ENCODE measurements around the gene NKAIN1. TPM values are rescaled to one million over a fixed set of nuclear protein-coding genes. Genes with fewer than 3 reads are reported as not detected.
"Not testable (repeated sequence)": the region's sequence is repeated elsewhere in the genome, so short reads cannot be mapped to it uniquely, and the experiment has no call there.

Gene NKAIN1
- total RNA-seq, result 0.32 TPM in 1 of 2 replicates, not detected in the other

GRCh38 chr1:31239653-31240241 is at the start of gene NKAIN1:
Gene NKAIN1, minus strand, starts transcription at chr1:31239887. Its CDS starts 340 bp downstream, at chr1:31239547.
- no peak for DNase-seq (ENCODE audit: low read depth, low spot score)

- DNase-seq (ENCODE audit: low read depth, low spot score), result no peak
Measured at GRCh38 chr1:31289021-31289420, 49.3 kb upstream of the NKAIN1 start.

DNA sequence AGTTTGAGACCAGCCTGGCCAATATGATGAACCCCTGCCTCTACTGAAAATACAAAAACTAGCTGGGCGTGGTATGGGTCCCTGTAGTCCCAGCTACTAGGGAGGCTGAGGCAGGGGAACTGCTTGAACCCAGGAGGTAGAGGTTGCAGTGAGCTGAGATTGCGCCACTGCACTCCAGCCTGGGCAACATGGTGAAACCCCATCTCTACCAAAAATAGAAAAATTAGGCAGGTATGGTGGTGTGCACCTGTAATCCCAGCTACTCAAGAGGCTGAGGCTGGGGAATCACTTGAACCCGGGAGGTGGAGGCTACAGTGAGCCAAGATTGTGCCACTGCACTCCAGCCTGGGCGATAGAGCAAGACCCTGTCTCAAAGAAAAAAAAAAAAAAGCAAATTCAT is 48.1 kb upstream of the NKAIN1 start:
- not testable (repeated sequence) for DNase-seq (ENCODE audit: low read depth, low spot score)

DNA sequence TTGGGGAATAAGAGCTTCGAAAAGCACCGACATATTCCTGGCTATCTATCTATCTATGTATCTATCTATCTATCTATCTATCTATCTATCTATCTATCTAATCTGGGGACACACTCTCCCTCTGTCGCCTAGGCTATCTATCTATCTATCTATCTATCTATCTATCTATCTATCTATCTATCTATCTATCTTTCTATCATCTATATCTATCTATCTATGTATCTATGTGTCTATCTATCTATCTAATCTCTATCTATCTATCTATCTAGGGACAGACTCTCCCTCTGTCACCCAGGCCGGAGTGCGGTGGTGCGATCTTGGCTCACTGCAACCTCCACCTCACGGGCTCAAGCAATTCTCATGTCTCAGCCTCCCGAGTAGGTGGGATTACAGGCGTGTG is 42.7 kb upstream of the NKAIN1 start:
- not testable (repeated sequence) for DNase-seq (ENCODE audit: low read depth, low spot score)

GRCh38 chr1:31273619-31274018 is 33.9 kb upstream of the NKAIN1 start:
- no peak for DNase-seq (ENCODE audit: low read depth, low spot score)

- peak; percentile 51 for DNase-seq (ENCODE audit: low read depth, low spot score)
Measured at GRCh38 chr1:31272369-31272768, 32.7 kb upstream of the NKAIN1 start.

- no peak for DNase-seq (ENCODE audit: low read depth, low spot score)
Measured at GRCh38 chr1:31266547-31266946, 26.9 kb upstream of the NKAIN1 start.

- DNase-seq (ENCODE audit: low read depth, low spot score), result no peak
Measured at GRCh38 chr1:31264790-31265386, 25.2 kb upstream of the NKAIN1 start.

DNA sequence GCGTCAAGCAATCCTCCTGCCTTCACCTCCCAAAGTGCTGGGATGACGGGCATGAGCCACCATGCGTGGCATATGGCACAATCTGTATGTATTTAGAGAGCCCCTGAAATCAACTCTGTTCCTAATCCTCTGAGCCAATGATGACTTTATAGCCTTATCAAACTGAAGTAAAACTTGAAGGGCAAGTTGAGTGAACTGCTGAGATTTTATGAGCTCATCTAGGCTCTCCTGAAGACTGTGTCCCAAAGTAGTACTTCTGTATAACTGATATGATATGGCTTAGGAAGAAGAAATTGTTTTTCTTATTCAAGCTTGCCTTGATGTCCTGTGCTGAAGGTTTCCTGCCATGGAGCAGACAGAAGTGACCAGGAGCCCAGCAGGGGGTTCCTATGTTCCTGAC is 23.7 kb upstream of the NKAIN1 start:
- DNase-seq (ENCODE audit: low read depth, low spot score), result no peak

DNA sequence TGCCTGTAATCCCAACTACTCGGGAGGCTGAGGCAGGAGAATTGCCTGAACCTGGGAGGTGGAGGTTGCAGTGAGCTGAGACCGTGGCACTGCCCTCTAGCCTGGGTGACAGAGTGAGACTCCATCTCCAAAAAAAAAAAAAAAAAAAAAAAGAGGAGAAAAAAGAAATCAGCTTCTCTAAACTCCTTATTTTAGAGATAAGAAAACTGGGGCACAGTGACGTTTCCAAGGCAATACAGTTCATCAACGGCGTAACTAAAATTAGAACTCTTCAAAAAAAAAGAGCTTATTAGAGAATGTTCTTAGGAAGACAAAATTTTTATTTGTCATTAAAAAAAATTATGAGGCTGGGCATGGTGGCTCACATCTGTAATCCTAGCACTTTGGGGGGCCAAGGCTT is 22.7 kb upstream of the NKAIN1 start:
- DNase-seq (ENCODE audit: low read depth, low spot score), result not testable (repeated sequence)

DNA sequence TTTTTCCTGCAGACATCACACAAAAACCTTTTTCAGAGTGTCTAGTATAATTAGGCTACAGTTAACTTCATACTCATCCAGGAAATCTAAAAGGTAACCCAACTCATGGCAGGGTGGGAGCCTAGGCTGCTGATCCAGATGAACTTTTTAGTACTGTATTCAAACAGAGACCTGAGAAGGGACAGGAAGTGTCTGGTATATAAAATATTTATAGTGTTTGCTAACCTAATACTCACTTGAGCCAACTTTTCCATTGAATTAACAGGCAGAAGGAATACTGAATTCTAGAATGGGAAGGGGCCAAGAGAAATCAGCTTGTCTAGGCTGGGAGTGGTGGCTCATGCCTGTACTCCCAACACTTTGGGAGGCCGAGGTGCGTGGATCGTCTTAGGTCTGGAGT is 22.2 kb upstream of the NKAIN1 start:
- DNase-seq (ENCODE audit: low read depth, low spot score), result no peak

DNA sequence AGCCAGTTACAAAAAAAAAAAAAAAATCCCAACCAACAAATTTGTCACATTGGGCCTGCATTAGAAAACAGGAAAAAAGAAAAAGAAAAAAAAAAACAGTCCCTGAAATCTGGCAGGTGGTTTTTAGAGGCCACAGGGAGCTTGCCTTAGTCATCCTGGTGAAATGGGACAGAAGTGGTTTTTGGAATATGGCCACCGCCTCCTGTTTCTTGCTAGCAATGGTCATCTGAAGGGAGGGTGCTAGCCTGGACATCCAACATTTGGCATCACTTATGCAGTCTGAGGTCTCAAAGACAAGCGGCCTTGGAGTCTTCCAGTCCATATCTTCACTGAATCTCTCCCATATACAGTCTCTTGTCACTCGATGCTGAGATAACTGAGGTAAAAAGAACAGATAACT is 20.1 kb upstream of the NKAIN1 start:
- no peak for DNase-seq (ENCODE audit: low read depth, low spot score)

GRCh38 chr1:31258581-31258980 is 18.9 kb upstream of the NKAIN1 start:
- no peak for DNase-seq (ENCODE audit: low read depth, low spot score)

GRCh38 chr1:31257213-31257612 is 17.5 kb upstream of the NKAIN1 start:
- no peak for DNase-seq (ENCODE audit: low read depth, low spot score)

- DNase-seq (ENCODE audit: low read depth, low spot score), result no peak
Measured at GRCh38 chr1:31249854-31250253, 10.2 kb upstream of the NKAIN1 start.

GRCh38 chr1:31248276-31248675 is 8.6 kb upstream of the NKAIN1 start:
- DNase-seq (ENCODE audit: low read depth, low spot score), result no peak

DNA sequence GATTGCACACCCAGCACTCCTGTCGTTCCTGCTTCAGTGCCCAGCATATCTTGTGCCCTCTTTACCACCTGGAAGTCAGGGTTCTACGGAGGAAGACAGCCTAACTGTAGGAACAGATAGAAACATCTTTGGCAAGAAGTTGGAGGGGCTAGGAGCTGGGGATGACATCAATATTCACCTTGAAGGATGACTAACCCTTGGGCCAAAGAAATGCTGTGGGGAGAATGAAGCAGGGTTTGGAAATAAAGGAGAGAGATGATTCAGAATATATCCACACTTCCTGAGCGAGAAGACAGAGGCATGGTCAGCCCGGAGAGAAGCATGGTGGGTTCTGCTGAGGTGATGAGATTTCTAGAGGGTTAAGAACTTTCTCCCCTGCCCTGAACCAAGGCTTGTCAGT is 4.6 kb upstream of the NKAIN1 start:
- DNase-seq (ENCODE audit: low read depth, low spot score), result no peak

DNA sequence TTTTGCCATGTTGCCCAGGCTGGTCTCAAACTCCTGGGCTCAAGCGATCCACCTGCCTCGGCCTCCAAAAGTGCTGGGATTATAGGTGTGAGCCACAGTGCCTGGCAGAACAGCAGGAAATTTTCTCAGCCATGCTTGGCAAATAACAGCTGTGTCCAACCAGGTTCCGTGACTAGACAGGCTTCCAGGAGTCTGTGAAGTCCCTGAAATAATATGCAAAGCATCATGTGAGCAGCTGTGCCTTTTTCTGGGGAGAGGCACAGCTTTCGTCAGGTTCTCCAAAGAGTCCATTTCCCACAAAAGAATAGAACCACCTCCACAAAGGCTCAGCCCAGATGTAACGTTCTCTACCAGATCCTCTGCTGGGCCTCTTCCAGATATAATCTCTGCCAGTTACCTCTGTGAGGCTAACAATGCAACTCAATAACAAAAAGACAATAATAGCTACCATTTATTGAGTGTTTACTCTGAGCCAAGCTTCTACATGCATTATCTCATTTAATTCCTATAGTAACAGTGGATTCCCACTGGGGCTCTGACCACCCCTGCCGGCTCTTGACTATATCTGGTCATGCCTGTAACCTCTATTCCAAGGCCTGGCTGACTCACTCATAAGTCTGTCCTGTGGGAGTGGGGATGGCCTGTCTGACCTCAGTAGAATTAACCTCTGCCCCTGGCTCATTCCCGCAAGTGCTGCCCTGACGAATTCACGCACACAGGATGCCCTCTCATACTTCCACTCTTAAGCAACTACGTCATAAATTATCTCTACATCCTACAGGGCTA is 4.0 kb upstream of the NKAIN1 start:
- no peak for DNase-seq (ENCODE audit: low read depth, low spot score)

GRCh38 chr1:31241321-31241720 is 1.6 kb upstream of the NKAIN1 start:
- DNase-seq (ENCODE audit: low read depth, low spot score), result no peak

GRCh38 chr1:31238986-31239613 is 587 bp downstream of the NKAIN1 start:
- no peak for DNase-seq (ENCODE audit: low read depth, low spot score)

DNA sequence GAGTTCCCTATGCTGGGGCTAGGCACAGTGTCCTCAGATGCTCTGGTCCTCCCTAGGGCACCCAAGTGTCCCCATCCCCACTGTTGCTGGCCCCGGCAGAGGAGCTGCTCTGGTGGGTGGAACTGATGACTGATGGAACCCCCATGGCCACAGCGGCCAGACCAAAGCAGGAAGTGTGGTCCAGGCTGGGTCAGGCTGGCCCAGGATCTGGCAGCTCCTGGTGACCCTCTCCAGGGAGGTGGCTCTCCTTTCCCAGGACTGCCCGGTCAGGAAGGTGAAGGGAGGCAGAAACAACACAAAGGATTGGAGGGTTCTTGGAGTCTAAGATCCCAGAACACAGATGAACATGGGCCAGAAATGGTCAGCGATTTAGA is 1.1 kb downstream of the NKAIN1 start:
- no peak for DNase-seq (ENCODE audit: low read depth, low spot score)

DNA sequence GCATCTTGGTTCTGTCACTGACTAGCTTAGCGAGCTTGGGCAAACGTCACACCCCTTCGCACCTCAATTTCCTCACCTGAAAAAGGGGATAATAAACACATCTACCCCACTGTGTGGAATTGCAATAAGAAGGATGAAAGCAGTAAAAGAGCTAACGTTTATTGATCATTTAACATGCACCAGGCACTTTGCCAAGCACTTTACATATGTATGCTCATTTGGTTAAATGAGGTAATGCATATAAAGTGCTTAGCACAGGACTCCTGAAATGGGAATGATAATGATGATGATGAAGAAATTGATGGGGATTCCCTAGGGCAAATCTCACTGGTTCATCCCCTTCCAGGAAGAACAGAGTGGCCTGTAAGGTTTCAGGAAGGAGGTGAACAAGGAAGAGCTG is 4.8 kb downstream of the NKAIN1 start:
- no peak for DNase-seq (ENCODE audit: low read depth, low spot score)

Data from pulmonary artery endothelial cell (primary cell).